ENCODE measurements around the gene NPAS4. TPM values are rescaled to one million over a fixed set of nuclear protein-coding genes. Genes with fewer than 3 reads are reported as not detected.
"Not testable (repeated sequence)": the region's sequence is repeated elsewhere in the genome, so short reads cannot be mapped to it uniquely, and the experiment has no call there.

Gene NPAS4
- polyA plus RNA-seq, 1 of the 3 experiments (the other 2 are of a cell fraction): 0.03 TPM

- H3K27ac ChIP-seq (ENCODE audit: low read depth in 2 of 2, low read length in 1 of 2); H3K4me2 ChIP-seq; H3K79me2 ChIP-seq (ENCODE audit: insufficient read depth); H3K9ac ChIP-seq; H2AFZ ChIP-seq (ENCODE audit: low read depth); H3K36me3 ChIP-seq (replicated peaks in 1 of 2; ENCODE audit: control insufficient read depth in 1 of 2, insufficient read depth in 2 of 2, low read length in 1 of 2); POLR2A ChIA-PET; H4K20me1 ChIP-seq (ENCODE audit: insufficient read depth); H3K4me3 ChIP-seq (ENCODE audit: low read depth in 2 of 2, low read length in 1 of 2); H3F3A ChIP-seq (replicated peaks; ENCODE audit: insufficient read depth); H3K4me1 ChIP-seq (ENCODE audit: control insufficient read depth in 1 of 2, insufficient read depth in 2 of 2, low read depth in 1 of 2, low read length in 1 of 2); DNase-seq; H3K9me2 ChIP-seq; H3K9me3 ChIP-seq: not testable (repeated sequence)
- 70% methylated on average over 9 of the region's 9 CpGs for WGBS (ENCODE audit: low lambda C conversion rate)
- H3K27me3 ChIP-seq (ENCODE audit: insufficient read depth): peaks cover 18% of the 10 kb centered on the region; the same call in 1 of the 2 replicates
- CTCF ChIA-PET: interaction anchor here (1.4 to 8.6 kb wide), 3 partner anchors 10 to 16 kb away, joined by 5 to 55 read pairs (median 47); no protein-coding TSS in a partner anchor
Observed at GRCh38 chr11:66373690-66374287, 47.0 kb upstream of the NPAS4 start.

GRCh38 chr11:66380264-66380663, 40.6 kb upstream of the NPAS4 start:
- H3K79me2 ChIP-seq (ENCODE audit: insufficient read depth); H3F3A ChIP-seq (replicated peaks; ENCODE audit: insufficient read depth); H3K36me3 ChIP-seq (replicated peaks in 1 of 2; ENCODE audit: control insufficient read depth in 1 of 2, insufficient read depth in 2 of 2, low read length in 1 of 2); H3K27me3 ChIP-seq (ENCODE audit: insufficient read depth); H3K4me1 ChIP-seq (ENCODE audit: control insufficient read depth in 1 of 2, insufficient read depth in 2 of 2, low read depth in 1 of 2, low read length in 1 of 2); H3K27ac ChIP-seq (ENCODE audit: low read depth in 2 of 2, low read length in 1 of 2); H3K9me3 ChIP-seq; DNase-seq; H3K4me2 ChIP-seq; POLR2A ChIA-PET; H4K20me1 ChIP-seq (ENCODE audit: insufficient read depth); H3K9ac ChIP-seq; H3K9me2 ChIP-seq; H3K4me3 ChIP-seq (ENCODE audit: low read depth in 2 of 2, low read length in 1 of 2): not testable (repeated sequence)
- CTCF ChIA-PET: interaction anchor here (0.7 to 8.6 kb wide), 8 partner anchors 9 to 69 kb away, joined by 3 to 55 read pairs (median 6); no protein-coding TSS in a partner anchor
- 0 out of 2 replicates have a peak overlapping the region, but pooled peaks have one; percentile 56 for H2AFZ ChIP-seq (ENCODE audit: low read depth)
- WGBS (ENCODE audit: low lambda C conversion rate): 6% methylated on average over 7 of the region's 7 CpGs

GRCh38 chr11:66384316-66384715, 36.5 kb upstream of the NPAS4 start:
- H4K20me1 ChIP-seq (ENCODE audit: insufficient read depth); H3K9me2 ChIP-seq; H3K27ac ChIP-seq (ENCODE audit: low read depth in 2 of 2, low read length in 1 of 2); H3F3A ChIP-seq (replicated peaks; ENCODE audit: insufficient read depth); H3K9ac ChIP-seq; H3K4me1 ChIP-seq (ENCODE audit: control insufficient read depth in 1 of 2, insufficient read depth in 2 of 2, low read depth in 1 of 2, low read length in 1 of 2); H3K27me3 ChIP-seq (ENCODE audit: insufficient read depth); H3K36me3 ChIP-seq (replicated peaks in 1 of 2; ENCODE audit: control insufficient read depth in 1 of 2, insufficient read depth in 2 of 2, low read length in 1 of 2); H3K4me2 ChIP-seq; DNase-seq; POLR2A ChIA-PET; H3K9me3 ChIP-seq; H2AFZ ChIP-seq (ENCODE audit: low read depth); H3K4me3 ChIP-seq (ENCODE audit: low read depth in 2 of 2, low read length in 1 of 2); H3K79me2 ChIP-seq (ENCODE audit: insufficient read depth): not testable (repeated sequence)
- CTCF ChIA-PET: interaction anchor here (1.3 to 3.7 kb wide), 5 partner anchors 16 to 94 kb away, joined by 3 to 41 read pairs (median 20); no protein-coding TSS in a partner anchor
- 74% methylated on average over 13 of the region's 13 CpGs for whole genome bisulfite sequencing (ENCODE audit: low lambda C conversion rate)

GRCh38 chr11:66386171-66387069, 34.4 kb upstream of the NPAS4 start:
- Histone ChIP-seq H4K20me1 (ENCODE audit: insufficient read depth) (no peaks in the 10 kb centered on the region), H3K27me3 (ENCODE audit: insufficient read depth) (peaks cover 13% of the 10 kb centered on the region; the same call in 1 of the 2 replicates), H3K4me2 (peak overlapping the region; percentile 49), H3K9me3 (no peaks in the 10 kb centered on the region), H3K4me1 (ENCODE audit: control insufficient read depth in 1 of 2, insufficient read depth in 2 of 2, low read depth in 1 of 2, low read length in 1 of 2) (no peaks in the 10 kb centered on the region; a peak in 1 of 4 replicates), H3K27ac (ENCODE audit: low read depth in 2 of 2, low read length in 1 of 2) (no peak overlapping the region), H3K9ac (no peak overlapping the region), H3K9me2 (no peaks in the 10 kb centered on the region), H3F3A (replicated peaks; ENCODE audit: insufficient read depth) (no peaks in the 10 kb centered on the region), H3K4me3 (ENCODE audit: low read depth in 2 of 2, low read length in 1 of 2) (peak overlapping the region; percentile 23 to 60), H3K36me3 (replicated peaks in 1 of 2; ENCODE audit: control insufficient read depth in 1 of 2, insufficient read depth in 2 of 2, low read length in 1 of 2) (no peaks in the 10 kb centered on the region), H3K79me2 (ENCODE audit: insufficient read depth) (no peaks in the 10 kb centered on the region), H2AFZ (ENCODE audit: low read depth) (peak overlapping the region; percentile 80)
- ChIA-PET CTCF (interaction anchor here (0.7 to 3.7 kb wide), 44 partner anchors 9 to 448 kb away, joined by 3 to 47 read pairs (median 6); partner anchors contain the start of genes B4GAT1, BRMS1, DPP3 and MRPL11), POLR2A (interaction anchor here (0.5 to 1.0 kb wide), 2 partner anchors 74 to 425 kb away, joined by 3 read pairs; partner anchors contain the start of gene SART1)
- 11% methylated on average over 20 of the region's 20 CpGs for WGBS (ENCODE audit: low lambda C conversion rate)
- peak; percentile 71 for DNase-seq
- no peak for TF ChIP-seq CHD2 (IDR thresholded peaks at IDR 0.05; ENCODE audit: low read length, partially characterized antibody)
- peak; percentile 96 for TF ChIP-seq CTCF (IDR thresholded peaks at IDR 0.05)
- peak; percentile 70 for TF ChIP-seq RAD21 (IDR thresholded peaks at IDR 0.05; ENCODE audit: low read length)
- TF ChIP-seq RFX5 (IDR thresholded peaks at IDR 0.05; ENCODE audit: low read length): 0 out of 2 replicates have a peak, but pooled peaks have one; percentile 37
- TF ChIP-seq RCOR1 (IDR thresholded peaks at IDR 0.05; ENCODE audit: low read length): no peak
- no peak for TF ChIP-seq MXI1 (IDR thresholded peaks at IDR 0.05; ENCODE audit: low read depth, low read length)
- TF ChIP-seq FOXM1 (IDR thresholded peaks at IDR 0.05; ENCODE audit: low read depth): no peak
- no peak for TF ChIP-seq TCF12 (IDR thresholded peaks at IDR 0.05)
- no peak for TF ChIP-seq FOSL2 (IDR thresholded peaks at IDR 0.05; ENCODE audit: borderline replicate concordance, low read depth)
- TF ChIP-seq GATA2 (CRISPR knock-in tag; IDR thresholded peaks at IDR 0.05): no peak
- no peak for TF ChIP-seq PBX3 (IDR thresholded peaks at IDR 0.05)

All from SK-N-SH (cell line).